Vagina (tissue), 2 donors: Measurements from ENCODE around the gene CACNA2D4.

Experiments
- CTCF ChIP-seq, 3 experiments: fragments of 450-650 bp in 2 of 3; fragments of 200-600 bp in 1 of 3; sonication (generic) in 1 of 3; IDR thresholded peaks; one replicate each; pipeline ENCODE4 v1.5.1; 2017 to 2019; ENCODE audit warnings: antibody characterized with exemption in 3 of 3, mild to moderate bottlenecking in 2 of 3, moderate library complexity in 2 of 3
- POLR2AphosphoS5 ChIP-seq, 2 donors: sonication (generic); formaldehyde crosslinking; IDR thresholded peaks; one replicate each; pipeline ENCODE4 v1.9.0; 2017; ENCODE audit warnings: antibody characterized with exemption in 2 of 2, mild to moderate bottlenecking in 2 of 2, low read depth in 1 of 2; ENCODE audit not compliant: insufficient read depth in 1 of 2

GRCh38 chr12:1919763-1920162 lies 1.3 kb upstream of the CACNA2D4 start:
- TF ChIP-seq CTCF (IDR thresholded peaks at IDR 0.05) (no peak), POLR2AphosphoS5 (IDR thresholded peaks at IDR 0.05; ENCODE audit: insufficient read depth in 1 of 2, low read depth in 1 of 2) (no peak)
